Cardiac septum (tissue), 1 donor: ENCODE data around the gene EAF2. TPM values are rescaled to one million over a fixed set of nuclear protein-coding genes. Genes with fewer than 3 reads are reported as not detected.

Experiments used
- DNase-seq: peaks from one replicate; pipeline ENCODE4 v3.0.0-alpha.2; 2020; ENCODE audit warnings: low spot score
- intact Hi-C: fragments of 100-400 bp; cut with DNase I; formaldehyde crosslinking; loops from one replicate; pipeline ENCODE4 v1.14.0; 2022
- total RNA-seq: library from RNA; stranded (reverse); fragmentation: NEBNext Ultra II Directional; extraction: Animal tissue kit (Norgen Biotek cat#: 25700); gene quantifications from one replicate; pipeline ENCODE4 v1.2.1, GENCODE V29; 2021
- donor health status: DM: no; HTN: no; CAD: no.

The EAF2 gene
- total RNA-seq, 1 donor from 2014 or later = 1.9 TPM

DNA sequence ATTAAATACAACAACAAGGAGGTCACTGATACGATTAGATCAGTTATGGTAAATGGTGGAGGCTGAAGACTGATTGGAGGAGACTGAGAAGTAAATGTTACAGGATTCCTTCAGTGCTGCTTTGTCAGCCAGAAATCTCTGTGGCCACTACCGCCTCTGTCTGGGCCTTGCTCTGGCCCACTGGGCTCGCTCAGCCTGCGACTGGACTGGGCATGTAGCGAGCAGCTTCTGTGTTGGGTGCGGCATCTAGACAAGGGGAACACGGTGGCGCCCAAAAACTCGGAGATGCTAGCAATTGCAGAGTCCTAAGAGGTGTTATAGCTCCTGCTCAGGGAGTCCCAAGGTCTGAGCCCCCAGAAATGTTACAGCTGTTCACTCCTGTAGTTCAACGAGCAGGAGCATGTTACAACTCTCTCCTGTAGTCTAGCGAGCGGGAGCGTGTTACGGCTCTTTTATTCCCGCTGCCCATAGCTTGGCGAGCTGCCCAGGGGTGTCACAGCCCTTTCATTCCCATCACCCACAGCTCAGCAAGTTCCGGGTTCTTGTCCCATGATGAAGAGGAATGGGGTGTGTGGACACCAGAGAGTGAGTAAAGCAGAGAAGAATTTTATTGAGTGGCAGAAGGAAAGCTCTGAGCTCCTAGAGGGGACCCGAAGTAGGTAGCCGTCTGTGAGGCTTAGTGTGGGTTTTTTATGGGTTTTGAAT is 83.9 kb downstream of the EAF2 start:
- DNase-seq = no peak
- intact Hi-C loops = no loop called here

DNA sequence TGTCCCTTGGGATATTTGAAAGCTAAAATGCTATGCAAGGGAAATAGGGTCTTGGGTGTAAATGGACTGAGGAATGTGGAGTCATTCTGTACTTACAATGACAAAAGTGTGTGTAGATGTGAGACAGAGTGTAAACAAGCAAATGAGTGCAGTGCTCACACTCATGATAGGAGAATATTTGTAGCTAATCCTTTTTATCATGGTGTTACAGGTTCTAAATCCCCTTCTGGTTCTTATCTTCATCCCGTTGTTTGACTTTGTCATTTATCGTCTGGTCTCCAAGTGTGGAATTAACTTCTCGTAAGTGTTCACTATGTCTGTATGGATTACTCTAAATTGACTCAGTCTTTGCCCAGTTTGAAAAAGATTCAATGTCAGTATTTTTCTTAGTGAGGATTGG is 89.7 kb downstream of the EAF2 start:
- DNase-seq = no peak
- intact Hi-C loops = no loop called here

DNA sequence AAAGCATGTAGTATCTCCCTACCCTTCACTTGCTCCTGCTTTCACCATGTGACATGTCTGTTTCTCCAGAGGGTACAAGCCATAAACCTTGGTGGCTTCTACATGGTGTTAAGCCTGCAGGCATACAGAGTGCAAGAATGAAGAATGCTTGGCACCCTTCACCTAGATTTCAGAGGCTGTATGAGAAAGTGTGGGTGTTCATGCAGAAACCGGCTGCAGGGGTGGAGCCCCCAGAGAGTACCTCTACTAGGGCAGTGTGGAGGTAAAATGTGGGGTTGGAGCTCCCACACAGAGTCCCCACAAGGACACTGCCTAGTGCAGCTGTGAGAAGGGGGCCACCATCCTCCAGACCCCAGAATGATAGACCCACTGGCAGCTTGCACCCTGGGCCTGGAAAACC is 91.4 kb downstream of the EAF2 start:
- intact Hi-C loops = no loop called here
- no peak for DNase-seq

Other genes starting within 250 kb of the EAF2 start
- gene FBXO40, start 241.8 kb upstream of the EAF2 start, total RNA-seq = 147 TPM
- 9.4 TPM for gene HCLS1, start 174.3 kb upstream of the EAF2 start, total RNA-seq
- 49.9 TPM for gene GOLGB1, start 85.5 kb upstream of the EAF2 start, total RNA-seq
- 6.1 TPM for gene IQCB1, start 149 bp upstream of the EAF2 start, total RNA-seq
- gene SLC15A2, start 59.2 kb downstream of the EAF2 start, total RNA-seq = 0.92 TPM
- not detected for gene ILDR1, start 187.0 kb downstream of the EAF2 start, total RNA-seq
- gene CD86, start 220.2 kb downstream of the EAF2 start, total RNA-seq = 1.9 TPM